Measurements from ENCODE around the gene GIPC1. TPM values are rescaled to one million over a fixed set of nuclear protein-coding genes. Genes with fewer than 3 reads are reported as not detected.

The GIPC1 gene
- total RNA-seq, 1 donor from 2014 or later, result 45.5 TPM

DNA sequence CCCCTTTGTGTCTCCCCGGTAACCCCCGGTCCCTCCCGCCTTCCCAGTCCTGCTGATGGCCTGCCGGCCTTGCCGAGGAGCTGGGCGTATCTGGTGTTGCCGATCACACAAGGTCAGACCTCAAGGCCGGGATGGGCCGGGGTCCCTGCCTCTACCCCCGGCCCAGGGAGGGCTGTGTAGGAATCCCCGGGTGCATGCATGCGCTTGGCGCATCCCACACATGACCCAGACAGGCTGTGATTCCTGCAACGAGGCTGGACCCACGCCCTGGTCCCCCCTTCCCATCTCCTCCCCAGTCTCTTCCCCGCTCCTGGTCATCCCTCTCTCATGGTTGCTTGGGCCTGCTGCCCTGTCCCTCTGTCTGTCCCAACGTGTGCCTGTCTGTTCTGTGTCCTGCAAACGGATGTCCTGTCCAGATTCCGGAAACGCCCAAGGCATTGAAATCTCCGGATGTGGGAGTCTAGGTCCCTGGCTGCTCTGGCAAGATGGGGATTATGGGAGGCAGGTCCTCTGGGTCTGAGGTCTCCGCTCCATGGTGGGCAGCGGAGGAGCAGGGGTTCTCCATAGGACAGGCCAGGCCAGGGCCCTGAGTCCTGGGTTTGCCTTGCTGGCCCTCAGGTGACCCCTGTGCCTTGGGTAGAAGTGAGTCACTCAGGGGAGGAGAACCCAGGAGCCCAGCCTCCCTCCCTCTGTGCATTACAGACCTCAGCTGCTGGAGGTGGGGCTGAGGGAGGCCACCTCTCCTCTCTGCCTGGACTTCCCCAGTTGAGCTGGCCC, 61.2 kb downstream of the GIPC1 start:
- Histone ChIP-seq H3K9me3 (replicated peaks) (no peaks in the 10 kb centered on the region), H3K36me3 (no peaks in the 10 kb centered on the region), H3K4me1 (peaks cover 77% of the 10 kb centered on the region), H3K27me3 (ENCODE audit: low read depth) (no peaks in the 10 kb centered on the region), H3K27ac (replicated peaks) (peak overlapping the region; percentile 97), H3K4me3 (peak overlapping the region; percentile 93)
- TF ChIP-seq, protein P1, sequence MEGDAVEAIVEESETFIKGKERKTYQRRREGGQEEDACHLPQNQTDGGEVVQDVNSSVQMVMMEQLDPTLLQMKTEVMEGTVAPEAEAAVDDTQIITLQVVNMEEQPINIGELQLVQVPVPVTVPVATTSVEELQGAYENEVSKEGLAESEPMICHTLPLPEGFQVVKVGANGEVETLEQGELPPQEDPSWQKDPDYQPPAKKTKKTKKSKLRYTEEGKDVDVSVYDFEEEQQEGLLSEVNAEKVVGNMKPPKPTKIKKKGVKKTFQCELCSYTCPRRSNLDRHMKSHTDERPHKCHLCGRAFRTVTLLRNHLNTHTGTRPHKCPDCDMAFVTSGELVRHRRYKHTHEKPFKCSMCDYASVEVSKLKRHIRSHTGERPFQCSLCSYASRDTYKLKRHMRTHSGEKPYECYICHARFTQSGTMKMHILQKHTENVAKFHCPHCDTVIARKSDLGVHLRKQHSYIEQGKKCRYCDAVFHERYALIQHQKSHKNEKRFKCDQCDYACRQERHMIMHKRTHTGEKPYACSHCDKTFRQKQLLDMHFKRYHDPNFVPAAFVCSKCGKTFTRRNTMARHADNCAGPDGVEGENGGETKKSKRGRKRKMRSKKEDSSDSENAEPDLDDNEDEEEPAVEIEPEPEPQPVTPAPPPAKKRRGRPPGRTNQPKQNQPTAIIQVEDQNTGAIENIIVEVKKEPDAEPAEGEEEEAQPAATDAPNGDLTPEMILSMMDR (IDR thresholded peaks at IDR 0.05; ENCODE audit: borderline replicate concordance), result no peak
- intact Hi-C loops (cut with micrococcal nuclease), result no loop called here
- peak; percentile 68 for DNase-seq

DNA sequence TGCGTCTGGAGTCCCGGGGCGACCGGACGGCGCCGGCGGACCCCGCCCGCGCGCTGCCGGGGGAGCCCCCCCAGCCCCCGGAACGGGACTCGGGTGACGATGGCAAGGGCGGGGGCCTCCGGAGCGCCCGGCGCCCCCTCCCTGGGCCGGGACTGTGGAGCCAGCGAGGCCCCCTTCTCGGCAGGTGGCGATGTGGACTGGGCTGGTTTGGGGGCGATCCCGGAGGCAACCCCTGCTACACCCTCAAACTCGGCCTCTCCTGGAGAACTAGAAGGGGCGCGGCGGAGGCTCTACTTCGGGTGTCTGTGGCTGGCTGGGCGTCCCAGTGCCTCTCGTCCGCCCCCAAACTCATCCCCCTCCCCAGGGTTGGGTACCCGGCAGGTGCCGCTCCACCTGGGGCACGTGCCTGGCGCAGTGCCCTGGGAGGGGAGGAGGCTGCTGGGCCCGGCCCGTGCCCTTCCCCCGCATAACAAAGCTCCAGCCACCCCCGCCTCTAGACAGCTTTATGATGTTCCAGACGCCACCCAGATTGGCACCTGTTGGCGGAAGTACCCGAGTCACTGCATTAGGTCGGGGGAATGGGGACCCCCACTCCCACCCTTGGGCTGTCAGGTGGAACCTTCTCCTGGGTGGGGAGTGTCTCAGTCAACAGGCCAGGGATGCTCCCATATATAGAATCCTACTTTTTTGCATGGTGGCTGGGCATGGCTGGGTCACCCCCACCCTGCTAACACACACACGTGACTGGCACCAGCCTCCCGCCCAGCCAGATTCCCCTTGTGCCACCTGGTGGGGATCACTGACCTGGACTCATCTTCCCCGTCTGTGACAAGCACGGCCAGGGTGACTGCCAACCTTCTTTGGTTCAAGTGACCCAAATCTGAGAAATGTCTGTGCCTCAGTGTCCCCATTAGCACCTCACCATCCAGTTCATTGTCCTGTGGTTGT, 62.1 kb downstream of the GIPC1 start:
- H3K27ac ChIP-seq (replicated peaks), result peak overlapping the region; percentile 97
- intact Hi-C loops (cut with micrococcal nuclease), result no loop called here
- no peaks in the 10 kb centered on the region for H3K27me3 ChIP-seq (ENCODE audit: low read depth)
- DNase-seq, result no peak
- peaks cover 68% of the 10 kb centered on the region for H3K4me1 ChIP-seq
- H3K9me3 ChIP-seq (replicated peaks), result no peaks in the 10 kb centered on the region
- H3K36me3 ChIP-seq, result no peaks in the 10 kb centered on the region
- peak overlapping the region; percentile 93 for H3K4me3 ChIP-seq
- TF ChIP-seq, protein P1 (IDR thresholded peaks at IDR 0.05; ENCODE audit: borderline replicate concordance), result no peak

DNA sequence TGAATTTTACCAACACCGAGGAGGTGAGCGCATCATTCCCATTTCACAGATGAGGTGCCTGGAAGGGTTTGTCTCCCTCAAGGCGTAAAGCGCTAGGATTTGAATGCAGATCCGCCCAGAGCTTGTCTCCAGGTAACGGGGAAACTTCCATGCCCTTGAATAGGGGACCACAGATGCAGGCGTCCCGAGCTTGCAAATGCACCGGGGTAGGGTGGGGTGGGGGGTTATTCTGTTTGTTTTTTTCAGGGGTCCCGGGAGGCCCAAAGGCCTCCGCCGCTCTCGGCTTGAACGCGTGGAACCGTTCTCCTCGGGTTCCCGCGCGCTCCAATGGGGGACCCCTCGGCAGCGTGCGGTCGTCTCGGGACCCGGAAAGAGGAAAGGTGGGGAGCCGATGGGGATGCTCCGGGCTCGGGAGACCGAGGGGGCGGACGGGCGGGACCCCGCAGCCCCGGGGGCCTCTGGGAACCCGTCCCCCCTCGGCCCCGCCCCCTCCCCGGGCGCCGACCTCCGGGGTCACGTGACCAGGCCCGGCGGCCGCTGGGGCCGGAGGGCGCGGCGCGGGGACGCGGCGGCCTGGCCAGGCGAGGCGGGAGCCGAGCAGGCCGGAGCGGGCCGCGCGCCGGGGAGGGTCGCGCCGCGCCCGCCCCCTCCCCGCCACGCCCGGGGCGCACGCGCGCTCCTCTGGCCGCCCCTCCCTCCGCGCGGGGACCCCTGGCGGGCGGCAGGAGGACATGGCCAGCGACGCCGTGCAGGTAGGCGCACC, 63.0 kb downstream of the GIPC1 start, which contains the start of gene PKN1:
TSS of gene PKN1 (plus strand) at position 516 of the 763 bp plus-strand sequence. CDS start at position 732, 216 bp downstream.
- peak within 1 kb of the TSS; percentile 93 for H3K4me3 ChIP-seq
- peak within 1 kb of the TSS; percentile 97 for H3K27ac ChIP-seq (replicated peaks)
- peak; percentile 76 for DNase-seq
- H3K9me3 ChIP-seq (replicated peaks), result no peaks in the 10 kb centered on the region
- TF ChIP-seq, protein P1 (IDR thresholded peaks at IDR 0.05; ENCODE audit: borderline replicate concordance), result no peak
- H3K4me1 ChIP-seq, result peaks cover 59% of the 10 kb centered on the region
- intact Hi-C loops (cut with micrococcal nuclease), result no loop called here
- H3K36me3 ChIP-seq, result no peaks in the 10 kb centered on the region
- H3K27me3 ChIP-seq (ENCODE audit: low read depth), result no peaks in the 10 kb centered on the region

DNA sequence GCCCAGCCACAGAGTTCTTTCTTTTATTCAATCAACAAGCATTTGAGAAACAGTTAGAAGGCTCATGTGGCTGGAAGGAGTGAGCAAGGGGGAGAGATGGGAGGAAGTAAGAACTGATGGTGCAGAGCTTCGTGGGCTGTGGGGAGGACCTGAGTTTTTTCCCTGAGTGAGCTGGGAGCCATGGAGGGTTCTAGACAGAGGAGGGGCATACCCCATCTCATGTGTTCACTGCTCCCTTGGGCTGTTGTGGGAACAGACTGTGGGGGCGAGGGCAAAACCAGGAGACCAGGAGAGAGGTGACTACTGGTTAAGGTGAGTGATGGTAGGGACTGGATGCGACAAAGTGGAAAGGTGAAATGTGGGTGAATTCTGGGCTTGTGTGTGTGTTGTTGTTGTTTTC, 65.2 kb downstream of the GIPC1 start:
- Histone ChIP-seq H3K27me3 (ENCODE audit: low read depth) (no peaks in the 10 kb centered on the region), H3K4me3 (no peak overlapping the region), H3K4me1 (peaks cover 36% of the 10 kb centered on the region), H3K27ac (replicated peaks) (no peak overlapping the region), H3K9me3 (replicated peaks) (no peaks in the 10 kb centered on the region), H3K36me3 (no peaks in the 10 kb centered on the region)
- TF ChIP-seq, protein P1 (IDR thresholded peaks at IDR 0.05; ENCODE audit: borderline replicate concordance), result no peak
- intact Hi-C loops (cut with micrococcal nuclease), result no loop called here
- DNase-seq, result no peak

DNA sequence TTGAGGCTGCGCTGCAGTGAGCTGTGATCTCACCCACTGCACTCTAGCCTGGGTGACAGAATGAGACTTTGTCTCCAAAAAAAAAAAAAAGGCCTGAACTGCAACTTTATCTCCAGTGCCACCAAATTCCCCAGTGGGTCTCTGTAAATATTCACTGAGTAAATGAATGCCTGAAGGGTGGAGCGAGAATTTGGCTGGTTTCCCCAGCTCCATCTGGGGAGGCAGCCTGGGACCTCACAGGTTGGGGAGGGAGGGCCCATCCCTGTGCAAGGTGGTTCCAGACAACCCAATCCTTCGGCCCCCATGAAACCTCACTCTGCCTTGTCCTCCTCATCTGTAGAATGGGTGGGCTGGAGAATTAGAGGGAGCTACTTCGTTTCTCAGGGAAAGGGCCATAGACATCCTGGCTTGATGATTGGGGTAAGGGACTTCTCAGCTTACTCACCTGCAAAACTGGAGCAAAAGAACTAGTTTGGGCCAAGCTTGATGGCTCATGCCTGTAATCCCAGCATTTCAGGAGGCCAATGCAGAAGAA, 67.0 kb downstream of the GIPC1 start:
- H3K4me1 ChIP-seq, result peaks cover 19% of the 10 kb centered on the region
- DNase-seq, result no peak
- intact Hi-C loops (cut with micrococcal nuclease), result no loop called here
- TF ChIP-seq, protein P1 (IDR thresholded peaks at IDR 0.05; ENCODE audit: borderline replicate concordance), result no peak
- H3K27me3 ChIP-seq (ENCODE audit: low read depth), result no peaks in the 10 kb centered on the region
- no peaks in the 10 kb centered on the region for H3K9me3 ChIP-seq (replicated peaks)
- no peaks in the 10 kb centered on the region for H3K36me3 ChIP-seq
- no peak overlapping the region for H3K4me3 ChIP-seq
- H3K27ac ChIP-seq (replicated peaks), result no peak overlapping the region

Data from left ventricle myocardium inferior (tissue), 1 donor.